Type B pancreatic cell (in vitro differentiated cells): ENCODE results near the gene SLC12A7. TPM values are rescaled to one million over a fixed set of nuclear protein-coding genes. Genes with fewer than 3 reads are reported as not detected.

ENCODE experiments used
- DNase-seq: peaks from one replicate; pipeline ENCODE4 v3.0.0; 2021; ENCODE audit warnings: mixed read lengths; ENCODE audit not compliant: unreplicated experiment; ENCODE audit errors: extremely low spot score
- H3K27ac Mint-ChIP-seq: 2 replicates; pipeline ENCODE4 v1.8.0; 2021; ENCODE audit warnings: mild to moderate bottlenecking, mixed read lengths
- H3K27me3 Mint-ChIP-seq: 2 replicates; pipeline ENCODE4 v1.8.0; 2021; ENCODE audit warnings: mixed read lengths
- H3K36me3 Mint-ChIP-seq: 2 replicates; pipeline ENCODE4 v1.8.0; 2021; ENCODE audit warnings: mixed read lengths
- H3K4me1 Mint-ChIP-seq: one replicate; pipeline ENCODE4 v1.8.0; 2021; ENCODE audit warnings: mixed read lengths; ENCODE audit not compliant: unreplicated experiment
- H3K4me3 Mint-ChIP-seq: 2 replicates; pipeline ENCODE4 v1.8.0; 2021; ENCODE audit warnings: mild to moderate bottlenecking, mixed read lengths
- H3K9me3 Mint-ChIP-seq: 2 replicates; pipeline ENCODE4 v1.8.0; 2021; ENCODE audit warnings: mixed read lengths
- total RNA-seq: library from RNA; stranded (reverse); gene quantifications from 2 replicates; pipeline ENCODE4 v1.2.1, GENCODE V29; 2021; ENCODE audit warnings: low replicate concordance
- TF ChIP-seq, protein P1 (sequence below): fragments of 200-600 bp; sonication (generic); conservative IDR thresholded peaks from 2 replicates; pipeline ENCODE4 v1.5.0; 2021; ENCODE audit warnings: antibody characterized with exemption, mild to moderate bottlenecking

SLC12A7 gene
- total RNA-seq, 1 donor from 2014 or later = 57.6 TPM

DNA sequence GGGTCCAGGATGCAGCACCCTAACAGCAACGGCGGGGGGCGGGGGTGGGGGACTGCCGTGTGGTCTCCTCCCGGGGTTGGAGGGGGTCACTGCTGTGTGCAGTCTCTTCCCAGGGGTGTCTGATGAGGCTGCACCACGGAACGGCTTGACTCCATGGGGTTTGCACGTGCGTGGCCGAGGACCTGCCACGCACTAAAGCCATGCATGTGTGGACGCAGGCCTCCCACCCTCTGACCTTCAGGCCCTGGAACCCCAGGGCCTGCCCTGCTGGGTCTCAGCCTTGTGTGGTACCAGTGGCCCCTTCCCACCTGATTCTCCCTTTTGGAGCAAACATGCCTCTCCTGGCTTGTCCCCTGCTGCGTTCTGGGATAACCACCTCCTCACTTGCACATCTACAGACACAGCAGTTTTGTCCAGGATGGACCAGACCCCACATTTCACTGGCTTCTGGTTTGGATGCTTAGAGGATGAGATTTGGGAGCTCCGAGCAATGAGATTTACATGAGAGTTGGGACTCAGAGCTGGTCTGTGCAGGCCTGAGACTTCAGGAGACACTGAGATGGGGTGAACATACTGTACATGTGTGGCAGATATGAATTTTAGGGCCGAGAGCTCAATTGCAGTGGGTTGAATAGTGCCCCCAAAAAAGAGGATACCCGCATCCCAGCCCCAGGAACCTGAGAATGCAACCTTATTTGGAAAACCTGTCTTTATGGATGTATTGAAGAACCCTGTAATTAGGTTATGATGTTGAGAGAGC, 45.8 kb downstream of the SLC12A7 start:
- Mint-ChIP-seq H3K36me3 (no peaks in the 10 kb centered on the region), H3K4me1 (no peaks in the 10 kb centered on the region), H3K9me3 (no peaks in the 10 kb centered on the region), H3K27me3 (no peaks in the 10 kb centered on the region), H3K27ac (no peak overlapping the region), H3K4me3 (no peak overlapping the region)
- TF ChIP-seq, protein P1, sequence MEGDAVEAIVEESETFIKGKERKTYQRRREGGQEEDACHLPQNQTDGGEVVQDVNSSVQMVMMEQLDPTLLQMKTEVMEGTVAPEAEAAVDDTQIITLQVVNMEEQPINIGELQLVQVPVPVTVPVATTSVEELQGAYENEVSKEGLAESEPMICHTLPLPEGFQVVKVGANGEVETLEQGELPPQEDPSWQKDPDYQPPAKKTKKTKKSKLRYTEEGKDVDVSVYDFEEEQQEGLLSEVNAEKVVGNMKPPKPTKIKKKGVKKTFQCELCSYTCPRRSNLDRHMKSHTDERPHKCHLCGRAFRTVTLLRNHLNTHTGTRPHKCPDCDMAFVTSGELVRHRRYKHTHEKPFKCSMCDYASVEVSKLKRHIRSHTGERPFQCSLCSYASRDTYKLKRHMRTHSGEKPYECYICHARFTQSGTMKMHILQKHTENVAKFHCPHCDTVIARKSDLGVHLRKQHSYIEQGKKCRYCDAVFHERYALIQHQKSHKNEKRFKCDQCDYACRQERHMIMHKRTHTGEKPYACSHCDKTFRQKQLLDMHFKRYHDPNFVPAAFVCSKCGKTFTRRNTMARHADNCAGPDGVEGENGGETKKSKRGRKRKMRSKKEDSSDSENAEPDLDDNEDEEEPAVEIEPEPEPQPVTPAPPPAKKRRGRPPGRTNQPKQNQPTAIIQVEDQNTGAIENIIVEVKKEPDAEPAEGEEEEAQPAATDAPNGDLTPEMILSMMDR = no peak
- no peak for DNase-seq

DNA sequence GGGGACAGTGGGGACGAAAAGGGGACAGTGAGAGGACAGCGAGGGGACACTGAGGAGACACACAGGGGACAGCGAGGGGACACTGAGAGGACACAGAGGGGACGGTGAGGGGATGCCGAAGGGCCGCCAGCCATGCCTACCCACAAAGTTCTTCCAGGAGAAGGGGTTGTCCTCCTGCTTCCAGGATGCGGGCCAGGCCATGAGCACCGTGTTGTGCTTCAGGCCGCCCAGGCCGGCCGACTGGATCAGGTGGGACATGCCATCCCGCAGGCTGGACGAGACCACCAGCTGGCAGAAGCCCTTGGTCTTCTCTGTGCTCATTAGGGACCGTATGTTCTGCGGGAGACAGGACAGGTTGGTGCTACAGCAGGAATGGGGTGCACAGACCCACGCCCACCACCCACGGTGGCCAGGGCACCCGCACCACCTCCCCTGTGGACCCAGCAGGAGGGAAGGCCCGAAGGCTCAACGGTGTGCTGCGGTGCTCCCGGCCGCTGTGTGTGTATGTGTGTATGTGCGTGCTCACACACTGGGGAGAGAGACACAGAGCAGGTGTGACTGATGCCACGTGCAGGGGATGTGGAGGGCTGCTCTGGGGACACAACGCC, 46.6 kb downstream of the SLC12A7 start:
- TF ChIP-seq, protein P1 = no peak
- no peak overlapping the region for H3K4me3 Mint-ChIP-seq
- H3K27me3 Mint-ChIP-seq = no peaks in the 10 kb centered on the region
- H3K9me3 Mint-ChIP-seq = no peaks in the 10 kb centered on the region
- H3K36me3 Mint-ChIP-seq = no peaks in the 10 kb centered on the region
- H3K4me1 Mint-ChIP-seq = no peaks in the 10 kb centered on the region
- no peak for DNase-seq
- no peak overlapping the region for H3K27ac Mint-ChIP-seq

DNA sequence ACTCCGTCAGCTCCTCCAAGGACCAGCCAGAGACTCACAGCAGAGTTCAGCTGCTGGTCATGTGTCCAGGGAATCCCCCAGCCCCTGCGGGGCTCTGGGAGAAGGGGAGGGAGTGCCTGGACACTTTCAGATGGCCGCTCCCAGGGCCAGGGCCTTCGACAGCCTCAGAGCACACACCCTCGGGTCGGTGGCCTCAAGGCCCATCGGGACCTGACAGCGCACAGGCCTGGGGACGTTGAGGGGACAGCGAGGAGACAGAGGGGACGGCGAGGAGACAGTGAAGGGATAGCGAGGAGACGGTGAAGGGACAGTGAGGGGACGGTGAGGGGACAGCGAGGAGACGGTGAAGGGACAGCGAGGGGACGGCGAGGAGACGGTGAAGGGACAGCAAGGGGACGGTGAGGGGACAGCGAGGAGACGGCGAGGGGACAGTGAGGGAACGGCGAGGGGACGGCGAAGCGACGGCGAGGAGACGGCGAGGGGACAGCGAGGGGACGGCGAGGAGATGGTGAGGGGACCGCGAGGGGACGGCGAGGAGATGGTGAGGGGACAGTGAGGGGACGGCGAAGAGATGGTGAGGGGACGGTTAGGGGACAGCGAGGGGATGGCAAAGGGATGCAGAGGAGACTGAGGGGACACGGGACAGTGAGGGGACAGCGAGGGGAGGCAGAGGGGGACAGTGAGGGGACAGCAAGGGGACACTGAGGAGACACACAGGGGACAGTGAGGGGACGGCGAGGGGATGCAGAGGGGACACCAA, 47.3 kb downstream of the SLC12A7 start:
- DNase-seq = no peak
- Mint-ChIP-seq H3K4me3 (no peak overlapping the region), H3K27me3 (no peaks in the 10 kb centered on the region), H3K9me3 (no peaks in the 10 kb centered on the region), H3K36me3 (no peaks in the 10 kb centered on the region), H3K4me1 (no peaks in the 10 kb centered on the region), H3K27ac (no peak overlapping the region)
- TF ChIP-seq, protein P1 = no peak

DNA sequence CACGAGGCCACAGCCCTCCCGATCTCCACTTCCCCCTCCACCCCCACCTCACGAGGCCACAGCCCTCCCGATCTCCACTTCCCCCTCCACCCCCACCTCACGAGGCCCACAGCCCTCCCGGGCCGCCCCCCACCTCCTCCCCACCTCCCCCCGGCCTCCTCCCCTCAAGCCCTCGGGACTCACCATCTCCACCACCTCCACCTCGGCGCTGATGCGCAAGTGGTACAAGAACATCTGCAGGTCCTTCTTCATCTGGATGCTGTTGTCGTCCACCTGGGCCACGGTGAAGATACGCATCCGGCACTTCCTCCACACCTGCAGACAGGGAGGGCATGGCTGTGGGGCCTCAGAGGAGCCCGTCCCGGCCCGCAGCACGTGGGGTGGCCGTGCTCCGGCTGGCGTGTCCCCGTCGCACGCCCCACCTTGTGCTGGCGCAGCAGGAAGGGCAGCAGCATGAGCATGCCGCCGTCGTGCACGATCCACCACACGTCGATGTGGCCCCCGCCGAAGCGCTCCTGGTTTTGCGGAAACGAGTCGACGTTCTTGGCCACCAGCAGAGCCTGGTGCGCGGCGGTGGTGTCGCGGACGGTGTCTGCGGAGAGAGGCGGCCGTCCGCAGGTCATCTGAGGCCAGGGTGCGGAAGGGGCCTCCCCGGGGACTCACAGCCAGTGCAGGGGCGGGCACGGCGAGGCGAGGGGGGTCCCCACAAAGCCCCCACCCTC, 48.0 kb downstream of the SLC12A7 start:
- Mint-ChIP-seq H3K4me1 (no peaks in the 10 kb centered on the region), H3K36me3 (no peaks in the 10 kb centered on the region), H3K27ac (no peak overlapping the region), H3K4me3 (no peak overlapping the region), H3K9me3 (no peaks in the 10 kb centered on the region), H3K27me3 (no peaks in the 10 kb centered on the region)
- DNase-seq = no peak
- TF ChIP-seq, protein P1 = no peak

DNA sequence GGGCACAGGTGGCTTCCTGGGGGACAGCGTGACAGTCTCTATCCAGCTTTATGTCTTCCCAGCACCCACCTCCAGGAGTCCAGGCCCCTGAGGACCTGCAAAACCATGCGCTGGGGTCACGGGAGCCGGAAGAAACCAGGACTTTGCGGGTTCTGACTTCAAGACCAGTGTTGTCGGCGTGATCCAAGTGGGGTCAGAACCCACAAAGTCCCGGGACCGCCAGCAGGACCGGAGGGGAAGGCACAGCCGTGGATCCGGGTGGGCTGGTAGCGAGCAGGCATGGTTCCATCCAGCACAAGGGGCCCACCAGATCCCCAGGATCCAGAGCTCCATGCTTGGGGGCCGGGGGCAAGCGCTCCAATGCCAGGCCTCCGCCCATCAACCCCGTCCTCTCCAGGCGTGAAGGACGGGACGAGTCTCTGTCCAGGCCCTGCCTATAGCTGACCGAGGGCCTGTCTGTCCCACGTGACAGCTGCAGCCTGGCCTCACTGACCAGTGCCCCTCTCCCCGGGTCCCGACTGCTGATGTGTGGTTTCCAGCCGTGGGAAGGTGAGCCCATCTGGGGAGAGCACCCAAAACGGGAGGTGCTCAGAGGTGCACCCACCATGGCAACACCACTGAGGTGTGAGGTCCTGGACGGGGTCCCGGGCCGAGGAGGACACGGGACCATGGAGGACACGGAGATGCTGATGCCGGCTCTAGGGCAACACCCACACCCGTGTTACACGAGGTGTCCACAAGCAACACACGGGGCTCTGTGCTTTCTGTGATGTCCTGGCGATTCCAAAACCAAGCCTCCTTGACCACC, 48.9 kb downstream of the SLC12A7 start:
- DNase-seq = no peak
- H3K9me3 Mint-ChIP-seq = no peaks in the 10 kb centered on the region
- H3K36me3 Mint-ChIP-seq = no peaks in the 10 kb centered on the region
- no peaks in the 10 kb centered on the region for H3K27me3 Mint-ChIP-seq
- H3K4me1 Mint-ChIP-seq = no peaks in the 10 kb centered on the region
- H3K4me3 Mint-ChIP-seq = no peak overlapping the region
- TF ChIP-seq, protein P1 = no peak
- no peak overlapping the region for H3K27ac Mint-ChIP-seq
